Ectodermal cell (in vitro differentiated cells): Measurements from ENCODE around the gene PGM5.
"Not testable (repeated sequence)": the region's sequence is repeated elsewhere in the genome, so short reads cannot be mapped to it uniquely, and the experiment has no call there.

Experiments used
- H3K27ac ChIP-seq: 2 replicates; pipeline ENCODE4 v1.7.0; 2013; ENCODE audit warnings: mild to moderate bottlenecking, low read depth, low read length; ENCODE audit not compliant: insufficient read depth, poor library complexity, severe bottlenecking
- H3K27me3 ChIP-seq: 2 replicates; pipeline ENCODE4 v1.7.0; 2013; ENCODE audit warnings: mild to moderate bottlenecking, low read length; ENCODE audit not compliant: insufficient read depth, control insufficient read depth, poor library complexity, severe bottlenecking
- H3K36me3 ChIP-seq: one replicate; pipeline ENCODE4 v1.7.0; 2013; ENCODE audit warnings: low read length; ENCODE audit not compliant: control insufficient read depth, insufficient read depth
- H3K4me1 ChIP-seq: one replicate; pipeline ENCODE4 v1.7.0; 2013; ENCODE audit warnings: low read length; ENCODE audit not compliant: control insufficient read depth, insufficient read depth
- H3K4me3 ChIP-seq: 2 replicates; pipeline ENCODE4 v1.7.0; 2013; ENCODE audit warnings: low read depth, low read length, control low read depth; ENCODE audit not compliant: insufficient read depth
- H3K9me3 ChIP-seq: 2 replicates; pipeline ENCODE4 v1.7.0; 2013; ENCODE audit warnings: mild to moderate bottlenecking, low read length, moderate library complexity; ENCODE audit not compliant: control insufficient read depth
- WGBS, 2 experiments: methylation state at CpG; one replicate each; pipeline ENCODE4 v1.1.7; 2013; ENCODE audit warnings: missing lambda C conversion rate in 2 of 2; 5-methylcytosine and 5-hydroxymethylcytosine counted together

Gene PGM5

DNA sequence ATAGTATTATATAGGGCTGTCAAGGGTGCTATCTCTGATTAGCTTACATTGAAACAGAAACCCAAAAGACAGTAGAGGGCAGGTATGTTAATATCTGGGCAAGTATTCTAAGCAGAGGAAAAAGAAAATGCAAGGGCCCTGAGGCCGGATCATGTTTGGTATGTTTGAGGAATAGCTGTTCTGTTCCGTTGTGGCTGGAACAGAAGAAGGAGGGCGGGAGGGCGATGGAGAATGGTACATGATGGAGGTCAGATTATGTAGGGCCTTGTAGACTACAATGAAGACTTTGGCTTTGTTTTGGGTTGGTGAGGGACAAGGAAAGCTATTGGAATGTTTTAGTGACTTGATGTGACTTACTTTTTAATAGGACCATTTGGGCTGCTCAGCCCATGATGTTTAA is 19.4 kb downstream of the PGM5 start:
- 85 to 91% methylated on average over 4 of the region's 4 CpGs for WGBS, 2 experiments
- not testable (repeated sequence) for H3K4me3 ChIP-seq, H3K27ac ChIP-seq, H3K4me1 ChIP-seq, H3K36me3 ChIP-seq, H3K9me3 ChIP-seq, H3K27me3 ChIP-seq

DNA sequence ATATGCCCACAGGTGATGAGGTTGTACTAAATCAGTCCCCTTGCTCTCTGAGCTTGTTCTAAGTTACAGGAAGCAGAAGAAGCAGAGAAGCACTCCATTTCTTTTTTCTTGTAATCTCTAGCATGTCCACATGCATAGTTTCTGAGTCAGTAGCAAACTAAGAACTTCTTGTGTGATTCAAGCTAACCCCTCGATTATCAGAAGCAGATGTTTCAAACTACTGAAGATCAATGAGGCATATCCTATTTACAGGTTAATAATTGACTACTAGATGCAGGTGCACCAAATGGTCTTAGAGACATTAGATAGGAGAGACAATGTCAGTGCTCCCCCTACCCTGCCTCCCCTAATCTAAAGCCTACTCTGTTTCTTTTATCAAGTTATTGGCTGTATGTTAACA is 21.3 kb downstream of the PGM5 start:
- not testable (repeated sequence) for H3K27ac ChIP-seq, H3K9me3 ChIP-seq, H3K4me3 ChIP-seq, H3K36me3 ChIP-seq, H3K4me1 ChIP-seq, H3K27me3 ChIP-seq
- WGBS, 2 experiments: 79 to 83% methylated on average over 1 of the region's 1 CpG

DNA sequence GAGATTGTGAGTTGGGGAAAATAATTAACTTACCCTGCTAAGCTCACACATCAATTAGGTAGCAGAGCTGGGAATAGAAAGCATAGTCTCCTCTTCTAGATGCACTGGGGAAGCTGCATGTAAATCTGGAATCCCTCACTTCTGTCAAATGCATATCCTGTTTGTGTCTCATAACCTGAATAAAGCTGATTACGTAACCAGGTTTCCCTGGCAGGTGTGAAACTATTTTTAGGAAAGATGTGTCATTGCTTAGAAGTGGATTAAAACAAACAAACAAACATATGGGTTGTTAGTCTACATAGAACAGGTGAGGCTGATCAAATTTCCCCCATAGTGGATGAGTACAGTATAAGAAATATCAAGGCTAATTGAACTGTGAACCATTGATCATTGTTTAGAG is 27.5 kb downstream of the PGM5 start:
- not testable (repeated sequence) for H3K4me1 ChIP-seq, H3K27me3 ChIP-seq, H3K4me3 ChIP-seq, H3K36me3 ChIP-seq, H3K27ac ChIP-seq, H3K9me3 ChIP-seq
- 20 to 33% methylated on average over 1 of the region's 1 CpG for WGBS, 2 experiments

DNA sequence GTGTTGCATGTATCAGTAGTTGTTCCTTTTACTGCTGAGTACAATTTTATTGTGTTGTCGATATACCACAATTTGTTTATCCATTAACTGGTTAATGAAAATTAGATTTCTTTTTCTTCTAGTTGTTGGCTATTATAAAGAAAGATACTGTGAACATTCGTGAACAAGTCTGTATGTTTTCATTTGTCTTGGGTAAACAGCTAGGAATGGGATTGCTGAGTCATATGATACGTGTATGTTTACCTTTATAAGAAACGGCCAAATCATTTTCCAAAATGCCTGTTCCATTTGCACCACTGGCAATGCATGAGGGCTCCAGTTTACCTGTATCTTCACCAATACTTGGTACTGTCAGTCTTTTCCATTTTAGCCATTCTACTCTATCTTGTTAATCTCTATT is 33.1 kb downstream of the PGM5 start:
- H3K27me3 ChIP-seq, H3K27ac ChIP-seq, H3K9me3 ChIP-seq, H3K4me3 ChIP-seq, H3K36me3 ChIP-seq, H3K4me1 ChIP-seq: not testable (repeated sequence)
- WGBS, 2 experiments: 82 to 87% methylated on average over 2 to 3 of the region's 4 CpGs

DNA sequence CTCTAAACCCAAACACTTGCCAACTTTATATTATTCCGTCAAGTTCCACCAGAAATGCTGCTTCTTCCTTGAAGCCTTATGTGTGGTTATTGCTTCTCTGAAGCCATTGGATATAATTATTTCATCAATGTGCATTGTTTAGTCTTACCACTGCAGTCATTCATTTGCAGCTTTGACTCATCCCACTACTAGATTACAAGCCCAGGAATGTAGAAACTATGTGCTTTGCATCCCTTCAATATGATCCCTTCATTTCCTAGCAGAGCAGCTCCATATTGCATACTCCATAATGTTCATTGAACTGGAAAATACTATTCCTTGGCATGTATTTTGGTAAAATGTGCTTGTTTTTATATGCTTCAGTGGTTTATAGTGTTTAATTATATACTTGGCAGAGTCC is 34.3 kb downstream of the PGM5 start:
- not testable (repeated sequence) for H3K4me1 ChIP-seq, H3K9me3 ChIP-seq, H3K27ac ChIP-seq, H3K27me3 ChIP-seq, H3K36me3 ChIP-seq, H3K4me3 ChIP-seq
- 100% methylated on average over 1 of the region's 1 CpG; no CpG with 5 or more reads in 1 of the 2 experiments for WGBS, 2 experiments

DNA sequence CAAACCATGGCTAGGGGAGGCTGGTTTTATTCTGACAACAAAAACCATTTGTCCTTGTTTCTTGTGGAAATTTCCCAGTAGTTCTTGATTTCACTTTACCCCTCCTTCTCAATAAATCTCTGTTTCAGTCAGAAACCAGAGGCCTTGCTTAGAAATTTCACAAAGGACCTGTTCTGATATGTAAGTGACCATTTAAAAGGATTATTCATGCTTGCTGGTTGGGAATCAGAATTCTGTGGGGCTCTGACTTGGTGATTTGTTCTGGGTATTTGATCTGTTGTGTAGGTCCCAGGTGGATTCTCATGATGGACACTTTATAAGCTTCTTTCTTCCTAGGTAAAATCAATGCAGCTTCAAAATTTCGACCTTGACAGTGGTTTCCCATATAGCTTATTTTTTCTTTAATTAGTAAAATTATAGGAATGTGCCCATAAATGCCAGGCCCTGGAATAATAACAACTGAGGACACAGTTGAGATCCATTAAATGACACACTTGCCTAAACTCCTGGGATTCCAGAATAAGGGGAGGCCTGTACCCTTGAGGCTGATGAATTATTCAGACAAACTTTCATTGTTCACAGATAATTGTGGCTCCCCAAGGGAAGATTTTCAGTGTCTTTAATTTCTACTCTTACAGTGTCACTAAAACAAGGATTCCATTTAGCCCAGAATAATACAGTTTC is 40.1 kb downstream of the PGM5 start:
- H3K4me1 ChIP-seq, H3K4me3 ChIP-seq, H3K27me3 ChIP-seq, H3K9me3 ChIP-seq, H3K36me3 ChIP-seq, H3K27ac ChIP-seq: not testable (repeated sequence)
- 0% methylated on average over 1 of the region's 1 CpG; no CpG with 5 or more reads in 1 of the 2 experiments for WGBS, 2 experiments

DNA sequence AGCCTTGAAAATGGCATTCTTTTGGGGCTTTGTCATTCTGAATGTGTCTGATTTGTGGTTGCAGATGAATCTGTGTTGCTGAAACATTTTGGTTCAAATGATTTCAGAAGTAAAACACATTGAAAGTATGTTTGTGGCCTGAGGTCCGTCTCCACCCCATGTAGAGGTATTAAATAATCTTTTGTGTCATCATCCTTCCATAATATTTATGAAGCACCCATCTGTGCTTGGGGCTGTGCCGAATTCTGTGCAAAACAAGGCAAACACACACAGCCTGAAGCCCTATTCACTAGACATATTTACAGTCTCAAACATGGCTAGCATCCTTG is 40.6 kb downstream of the PGM5 start:
- 75 to 88% methylated on average over 1 to 2 of the region's 2 CpGs for WGBS, 2 experiments
- H3K27ac ChIP-seq: not testable (repeated sequence)

DNA sequence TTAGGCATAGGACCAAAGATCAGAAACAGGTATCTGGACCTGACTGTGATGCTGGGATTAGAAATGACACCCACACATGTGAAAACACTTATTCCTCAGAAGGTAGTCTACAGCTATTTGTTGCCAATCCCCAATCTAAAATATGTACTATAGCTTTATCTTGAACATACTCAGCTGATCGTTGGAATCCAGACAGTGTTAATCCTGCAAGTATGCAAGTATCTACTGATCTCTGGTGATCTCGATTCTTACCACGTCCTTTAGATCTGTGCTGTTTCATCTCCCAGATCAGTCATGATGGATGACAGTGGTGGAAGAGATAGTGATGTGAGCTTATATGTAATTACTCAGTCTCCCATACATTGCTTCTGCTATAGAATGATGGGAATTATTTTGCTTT is 41.4 kb downstream of the PGM5 start:
- H3K4me1 ChIP-seq, H3K4me3 ChIP-seq, H3K27me3 ChIP-seq, H3K36me3 ChIP-seq, H3K9me3 ChIP-seq, H3K27ac ChIP-seq: not testable (repeated sequence)
- 92 to 95% methylated on average over 1 to 2 of the region's 3 CpGs for WGBS, 2 experiments

More for the DNA sequence above, 40.6 kb downstream of the PGM5 start:
- not testable (repeated sequence) for H3K9me3 ChIP-seq, H3K4me1 ChIP-seq, H3K36me3 ChIP-seq, H3K4me3 ChIP-seq, H3K27me3 ChIP-seq

DNA sequence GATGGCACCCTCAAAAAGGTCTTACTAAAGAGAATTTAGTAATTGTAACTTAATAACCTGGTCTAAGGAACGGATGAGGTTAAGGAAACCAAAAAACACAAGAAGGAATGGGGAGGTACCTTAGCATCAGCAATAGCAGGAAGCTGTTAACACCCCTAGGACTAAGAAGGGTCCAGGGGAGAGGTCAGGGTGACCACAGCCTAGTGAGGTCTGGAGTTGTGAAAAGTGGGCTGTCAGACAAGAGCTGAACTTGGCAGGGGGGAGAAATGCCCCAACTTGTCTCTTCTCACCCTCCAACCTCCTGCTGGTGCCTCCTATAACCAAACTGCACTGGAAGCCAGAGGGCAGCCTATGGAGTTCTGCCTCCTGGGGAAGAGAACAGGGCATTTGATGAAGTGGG is 41.9 kb downstream of the PGM5 start:
- H3K9me3 ChIP-seq, H3K36me3 ChIP-seq, H3K4me3 ChIP-seq, H3K4me1 ChIP-seq, H3K27ac ChIP-seq, H3K27me3 ChIP-seq: not testable (repeated sequence)
- whole genome bisulfite sequencing, 2 experiments: 59 to 67% methylated on average over 1 of the region's 1 CpG

DNA sequence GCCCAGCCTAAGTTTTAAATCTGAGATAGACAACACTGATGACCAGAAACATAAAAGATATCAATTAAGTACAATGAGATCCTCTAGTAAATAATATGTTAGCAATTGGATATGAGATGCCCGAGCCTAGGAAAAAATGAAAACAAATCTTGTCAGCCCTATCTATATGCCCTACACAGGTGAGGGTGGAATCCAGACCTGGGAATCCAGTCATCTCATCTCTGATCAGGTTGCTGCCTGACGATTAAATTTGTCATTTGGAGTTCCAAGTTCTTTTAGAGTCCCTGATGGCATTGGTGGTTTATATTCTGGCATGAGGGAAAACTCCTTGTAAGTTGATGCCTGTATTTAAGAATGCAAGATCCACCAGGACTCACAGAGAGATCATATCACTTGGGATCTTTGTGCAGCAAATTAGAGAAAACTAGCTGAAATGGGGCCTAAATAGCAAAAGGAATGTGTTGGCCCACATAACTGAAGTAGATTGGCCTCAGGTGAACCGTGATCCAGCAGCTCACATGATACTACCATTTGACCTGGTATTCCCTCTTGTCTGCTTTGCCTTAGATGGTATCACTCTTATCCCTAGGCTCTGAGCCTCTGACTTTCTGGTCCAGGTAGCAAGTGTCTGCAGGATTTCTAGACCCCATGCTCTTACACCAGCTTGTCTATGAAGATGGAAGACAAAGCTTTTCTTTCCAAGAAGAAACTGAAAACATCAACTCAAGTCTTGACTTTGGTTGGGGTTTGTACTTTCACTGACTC is 48.2 kb downstream of the PGM5 start:
- H3K36me3 ChIP-seq, H3K27me3 ChIP-seq, H3K27ac ChIP-seq, H3K4me3 ChIP-seq, H3K4me1 ChIP-seq, H3K9me3 ChIP-seq: not testable (repeated sequence)
- 89 to 94% methylated on average over 2 to 3 of the region's 3 CpGs for WGBS, 2 experiments

DNA sequence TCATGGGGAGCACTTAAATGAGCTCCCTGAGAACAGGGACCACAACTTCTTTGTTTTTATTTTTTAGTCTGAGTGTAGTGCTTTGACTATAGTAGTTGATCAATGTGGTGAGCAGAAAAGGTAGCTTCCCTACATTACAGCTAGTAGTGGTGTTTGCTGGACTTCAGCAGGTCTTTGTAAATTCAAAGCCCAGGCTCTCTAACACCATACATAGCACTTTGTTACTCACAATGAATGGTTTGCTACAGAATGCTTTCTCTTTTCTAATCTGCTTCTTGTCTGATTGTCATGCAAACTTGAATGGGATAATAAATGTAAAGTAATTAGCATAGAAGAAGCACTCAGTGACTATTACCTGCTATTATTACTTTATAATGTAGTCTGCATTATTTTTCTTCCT is 55.5 kb downstream of the PGM5 start:
- not testable (repeated sequence) for H3K4me1 ChIP-seq, H3K27ac ChIP-seq, H3K9me3 ChIP-seq, H3K36me3 ChIP-seq, H3K27me3 ChIP-seq, H3K4me3 ChIP-seq
